Suprapubic skin (tissue), 4 donors: Measurements from ENCODE around the gene SIK2. TPM values are rescaled to one million over a fixed set of nuclear protein-coding genes. Genes with fewer than 3 reads are reported as not detected.

Experiments
- DNase-seq, 2 donors: peaks; one replicate each; pipeline ENCODE4 v3.0.0-alpha.2; 2019; ENCODE audit warnings: low spot score in 2 of 2
- H3K27ac ChIP-seq: fragments of 200-600 bp; sonication (generic); one replicate; pipeline ENCODE4 v1.5.1; 2019
- H3K27me3 ChIP-seq: fragments of 200-600 bp; sonication (generic); one replicate; pipeline ENCODE4 v1.5.1; 2019
- H3K36me3 ChIP-seq: fragments of 200-600 bp; sonication (generic); one replicate; pipeline ENCODE4 v1.5.1; 2019
- H3K4me1 ChIP-seq: fragments of 200-600 bp; sonication (generic); one replicate; pipeline ENCODE4 v1.5.1; 2019
- H3K4me3 ChIP-seq: fragments of 200-600 bp; sonication (generic); one replicate; pipeline ENCODE4 v1.5.1; 2019; ENCODE audit warnings: mild to moderate bottlenecking
- H3K9me3 ChIP-seq: fragments of 200-600 bp; sonication (generic); one replicate; pipeline ENCODE4 v1.5.1; 2019
- CTCF ChIP-seq, 2 donors: fragments of 200-600 bp in 1 of 2; fragments of 450-650 bp in 1 of 2; sonication (generic) in 1 of 2; IDR thresholded peaks; one replicate each; pipeline ENCODE4 v1.5.1; 2016 to 2019; ENCODE audit warnings: antibody characterized with exemption in 2 of 2, mild to moderate bottlenecking in 1 of 2, moderate library complexity in 1 of 2
- EP300 ChIP-seq: sonication (generic); formaldehyde crosslinking; IDR thresholded peaks from one replicate; pipeline ENCODE4 v1.6.1; 2017; ENCODE audit warnings: antibody characterized with exemption
- POLR2A ChIP-seq, 2 donors: fragments of 450-650 bp; IDR thresholded peaks; one replicate each; pipeline ENCODE4 v1.6.1; 2017; ENCODE audit warnings: antibody characterized with exemption in 2 of 2, mild to moderate bottlenecking in 2 of 2, moderate library complexity in 2 of 2
- POLR2AphosphoS5 ChIP-seq, 3 donors: sonication (generic); formaldehyde crosslinking; IDR thresholded peaks; one replicate each; pipeline ENCODE4 v1.6.1; 2017; ENCODE audit warnings: antibody characterized with exemption in 3 of 3
- WGBS: methylation state at CpG from one replicate; pipeline ENCODE4 v1.1.5; 2018; 5-methylcytosine and 5-hydroxymethylcytosine counted together
- total RNA-seq, 4 donors: library from RNA; depleted of rRNA; stranded (reverse); fragments of >200 nt; gene quantifications; one replicate each; pipeline ENCODE4 v1.1.0, GENCODE V29; 2016

SIK2 gene
- total RNA-seq, 4 donors from 2014 or later, result 13.9 to 29.0 (median 25.1) TPM

DNA sequence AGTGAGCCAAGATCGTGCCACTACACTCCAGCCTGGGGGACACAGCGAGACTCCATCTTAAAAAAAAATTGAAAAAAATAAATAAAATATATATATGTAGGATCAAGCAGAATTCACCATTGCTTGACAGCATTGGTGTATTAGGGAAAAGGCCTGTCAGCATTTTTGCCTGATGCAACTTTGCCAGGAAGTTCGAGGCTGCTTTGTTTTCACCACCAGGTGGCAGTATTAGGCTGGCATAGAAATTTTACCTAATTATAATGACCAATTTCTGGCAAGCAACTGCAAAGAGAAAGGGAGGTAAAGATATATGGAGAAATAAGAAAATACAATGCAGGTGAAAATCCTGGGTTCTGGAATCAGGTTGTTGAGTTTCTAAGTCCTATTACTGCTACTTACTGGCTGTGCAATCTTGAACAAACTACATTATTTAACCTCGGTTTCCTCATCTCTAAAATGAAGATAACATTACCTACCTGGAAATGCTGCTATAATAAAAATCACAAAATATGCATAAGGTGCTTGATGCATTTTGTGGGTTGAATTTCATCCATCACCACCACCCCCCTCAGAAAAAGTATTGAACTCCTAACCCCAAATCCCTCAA lies 37.0 kb upstream of the SIK2 start:
- H3K27me3 ChIP-seq, result no peaks in the 10 kb centered on the region
- TF ChIP-seq POLR2AphosphoS5 (IDR thresholded peaks at IDR 0.05) (no peak), CTCF (IDR thresholded peaks at IDR 0.05) (peak; percentile 83 to 86)
- H3K4me1 ChIP-seq, result no peaks in the 10 kb centered on the region
- no peak overlapping the region for H3K27ac ChIP-seq
- 67% methylated on average over 4 of the region's 4 CpGs for WGBS
- no peaks in the 10 kb centered on the region for H3K9me3 ChIP-seq
- H3K36me3 ChIP-seq, result no peaks in the 10 kb centered on the region
- DNase-seq, result peak; percentile 73 to 82
- H3K4me3 ChIP-seq, result no peak overlapping the region

- Histone ChIP-seq H3K9me3 (no peaks in the 10 kb centered on the region), H3K4me3 (no peak overlapping the region), H3K27me3 (no peaks in the 10 kb centered on the region), H3K4me1 (peaks cover 2% of the 10 kb centered on the region), H3K27ac (no peak overlapping the region), H3K36me3 (no peaks in the 10 kb centered on the region)
- TF ChIP-seq EP300 (no peak), CTCF (IDR thresholded peaks at IDR 0.05) (no peak), POLR2AphosphoS5 (IDR thresholded peaks at IDR 0.05) (no peak), POLR2A (IDR thresholded peaks at IDR 0.05) (no peak)
- WGBS, result 68% methylated on average over 7 of the region's 7 CpGs
- no peak for DNase-seq
These were observed 35.9 kb upstream of the SIK2 start for GRCh38 chr11:111566324-111566723.

GRCh38 chr11:111569476-111569875 lies 32.8 kb upstream of the SIK2 start:
- 60% methylated on average over 4 of the region's 4 CpGs for WGBS
- Histone ChIP-seq H3K27ac (no peak overlapping the region), H3K27me3 (no peaks in the 10 kb centered on the region), H3K4me1 (peaks cover 22% of the 10 kb centered on the region), H3K9me3 (no peaks in the 10 kb centered on the region), H3K4me3 (no peak overlapping the region), H3K36me3 (no peaks in the 10 kb centered on the region)
- TF ChIP-seq EP300, result no peak
- TF ChIP-seq CTCF (IDR thresholded peaks at IDR 0.05), result no peak
- no peak for TF ChIP-seq POLR2AphosphoS5 (IDR thresholded peaks at IDR 0.05)
- DNase-seq, result no peak

DNA sequence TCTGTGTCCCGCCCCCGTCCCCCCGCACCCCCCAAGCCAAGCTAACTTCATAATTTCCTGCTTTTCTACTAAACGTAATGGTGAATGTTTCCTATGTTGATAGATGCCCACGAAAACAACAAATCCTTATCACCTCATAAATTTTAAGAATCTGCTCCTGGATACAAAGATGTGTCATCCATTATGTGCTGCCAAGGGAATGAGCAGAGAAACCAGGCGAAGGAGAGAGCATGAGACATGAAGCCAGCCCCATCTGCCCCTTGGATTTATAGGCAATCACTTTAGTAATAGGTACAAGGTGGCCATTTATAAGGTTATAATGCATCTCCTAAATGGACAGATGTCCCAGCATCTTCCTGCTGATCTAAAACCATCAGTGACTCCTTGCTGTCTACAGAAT lies 31.5 kb upstream of the SIK2 start:
- Histone ChIP-seq H3K36me3 (no peaks in the 10 kb centered on the region), H3K4me1 (peaks cover 22% of the 10 kb centered on the region), H3K9me3 (no peaks in the 10 kb centered on the region), H3K27ac (no peak overlapping the region), H3K27me3 (no peaks in the 10 kb centered on the region), H3K4me3 (no peak overlapping the region)
- no peak for DNase-seq
- 71% methylated on average over 6 of the region's 6 CpGs for WGBS
- TF ChIP-seq POLR2AphosphoS5 (IDR thresholded peaks at IDR 0.05) (no peak), CTCF (IDR thresholded peaks at IDR 0.05) (no peak), EP300 (no peak), POLR2A (IDR thresholded peaks at IDR 0.05) (no peak)

DNA sequence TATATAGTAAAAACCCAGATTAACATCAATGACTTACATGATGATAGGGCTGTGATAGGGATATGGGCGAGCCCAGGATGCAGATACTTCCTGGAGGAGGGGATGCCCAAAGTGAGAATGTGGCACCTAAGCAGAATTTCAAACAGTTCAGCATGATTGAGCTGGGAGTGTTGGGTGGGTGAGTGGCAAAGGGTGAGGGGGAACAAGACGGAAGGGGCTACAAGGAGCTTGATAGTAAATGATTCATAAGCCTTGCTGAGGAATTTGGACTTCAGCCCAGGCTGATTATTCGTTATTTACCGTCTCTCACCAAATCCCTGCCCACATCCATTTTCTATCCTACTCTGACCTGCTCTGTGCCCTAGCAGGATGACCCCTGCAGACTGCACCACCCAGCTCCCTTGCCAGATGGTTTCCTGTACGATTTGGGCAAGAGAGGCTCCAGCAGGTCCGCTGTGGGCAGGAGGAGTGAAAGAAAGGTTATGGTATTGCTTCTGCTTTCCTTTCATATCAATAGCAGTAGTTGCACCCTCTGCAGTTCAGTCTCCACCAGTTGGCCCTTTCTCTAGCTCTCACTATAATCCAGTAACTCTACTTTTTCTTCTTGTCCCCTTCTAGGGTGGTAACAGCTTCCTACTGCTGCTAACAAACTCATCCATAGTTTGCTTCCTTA lies 30.3 kb upstream of the SIK2 start:
- H3K27ac ChIP-seq, result no peak overlapping the region

More for the DNA sequence above, 30.3 kb upstream of the SIK2 start:
- no peaks in the 10 kb centered on the region for H3K36me3 ChIP-seq
- no peak overlapping the region for H3K4me3 ChIP-seq
- WGBS, result 32% methylated on average over 6 of the region's 6 CpGs
- no peak for TF ChIP-seq EP300
- TF ChIP-seq CTCF (IDR thresholded peaks at IDR 0.05), result no peak
- no peak for TF ChIP-seq POLR2AphosphoS5 (IDR thresholded peaks at IDR 0.05)
- no peak for TF ChIP-seq POLR2A (IDR thresholded peaks at IDR 0.05)
- no peaks in the 10 kb centered on the region for H3K27me3 ChIP-seq
- H3K4me1 ChIP-seq, result peaks cover 22% of the 10 kb centered on the region
- no peaks in the 10 kb centered on the region for H3K9me3 ChIP-seq
- no peak for DNase-seq
